ENCODE data around the gene MED9. TPM values are rescaled to one million over a fixed set of nuclear protein-coding genes. Genes with fewer than 3 reads are reported as not detected.

Gene MED9
- total and polyA plus RNA-seq, 8 donors, result 4.6 to 12.2 (median 7.1) TPM

DNA sequence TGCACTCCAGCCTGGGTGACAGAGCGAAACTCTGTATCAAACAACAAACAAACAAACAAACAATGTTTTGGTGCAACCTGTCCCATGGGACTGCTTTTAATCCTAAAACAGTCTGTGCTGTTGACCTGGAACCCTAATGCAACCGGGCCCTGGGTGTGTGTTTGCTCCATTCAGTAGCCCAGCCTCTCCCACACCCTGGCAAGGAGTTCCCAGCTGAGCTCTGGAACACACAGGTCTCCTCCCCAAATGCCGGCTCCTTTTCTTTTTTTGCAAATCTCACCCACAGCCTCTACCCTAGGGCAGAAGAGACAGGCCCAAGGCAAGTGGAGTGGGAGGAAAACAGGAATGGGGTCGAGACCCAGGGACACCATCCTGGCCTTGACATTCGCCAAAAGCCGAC, 49.2 kb downstream of the MED9 start:
- Histone ChIP-seq H3K27me3 (no peaks in the 10 kb centered on the region), H3K4me3 (no peak overlapping the region), H3K36me3 (no peaks in the 10 kb centered on the region), H3K4me1 (peaks cover 6 to 20% (median 19%) of the 10 kb centered on the region in 3 donors), H3K9me3 (no peaks in the 10 kb centered on the region), H3K27ac (no peak overlapping the region)
- TF ChIP-seq, protein P1, sequence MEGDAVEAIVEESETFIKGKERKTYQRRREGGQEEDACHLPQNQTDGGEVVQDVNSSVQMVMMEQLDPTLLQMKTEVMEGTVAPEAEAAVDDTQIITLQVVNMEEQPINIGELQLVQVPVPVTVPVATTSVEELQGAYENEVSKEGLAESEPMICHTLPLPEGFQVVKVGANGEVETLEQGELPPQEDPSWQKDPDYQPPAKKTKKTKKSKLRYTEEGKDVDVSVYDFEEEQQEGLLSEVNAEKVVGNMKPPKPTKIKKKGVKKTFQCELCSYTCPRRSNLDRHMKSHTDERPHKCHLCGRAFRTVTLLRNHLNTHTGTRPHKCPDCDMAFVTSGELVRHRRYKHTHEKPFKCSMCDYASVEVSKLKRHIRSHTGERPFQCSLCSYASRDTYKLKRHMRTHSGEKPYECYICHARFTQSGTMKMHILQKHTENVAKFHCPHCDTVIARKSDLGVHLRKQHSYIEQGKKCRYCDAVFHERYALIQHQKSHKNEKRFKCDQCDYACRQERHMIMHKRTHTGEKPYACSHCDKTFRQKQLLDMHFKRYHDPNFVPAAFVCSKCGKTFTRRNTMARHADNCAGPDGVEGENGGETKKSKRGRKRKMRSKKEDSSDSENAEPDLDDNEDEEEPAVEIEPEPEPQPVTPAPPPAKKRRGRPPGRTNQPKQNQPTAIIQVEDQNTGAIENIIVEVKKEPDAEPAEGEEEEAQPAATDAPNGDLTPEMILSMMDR (IDR thresholded peaks at IDR 0.05), result no peak
- peak in 1 of 6 donors; percentile 3 for DNase-seq
- intact Hi-C loops (cut with DNase I), result no loop called here
- no peak for FAIRE-seq
- WGBS, 2 donors, result 58 to 78% methylated on average over 6 of the region's 6 CpGs
- no peak for ATAC-seq

- peak in 2 of 4 donors; percentile 3 to 23 for ATAC-seq
- WGBS, 2 donors, result 41 to 66% methylated on average over 14 of the region's 14 CpGs
- TF ChIP-seq, protein P1 (IDR thresholded peaks at IDR 0.05), result no peak
- no peak overlapping the region for H3K27ac ChIP-seq
- no peak overlapping the region for H3K4me3 ChIP-seq
- H3K36me3 ChIP-seq, result no peaks in the 10 kb centered on the region
- H3K9me3 ChIP-seq, result no peaks in the 10 kb centered on the region
- FAIRE-seq, result no peak
- peak in 2 of 6 donors; percentile 49 to 67 for DNase-seq
- H3K4me1 ChIP-seq, result peaks cover 6 to 20% (median 19%) of the 10 kb centered on the region in 3 donors
- H3K27me3 ChIP-seq, result no peaks in the 10 kb centered on the region
- intact Hi-C loops (cut with DNase I), result no loop called here
These were observed 49.6 kb downstream of the MED9 start for GRCh38 chr17:17526369-17526768.

- peak in 2 of 6 donors; percentile 9 to 32 for DNase-seq
- intact Hi-C loops (cut with DNase I), result no loop called here
- H3K36me3 ChIP-seq, result no peaks in the 10 kb centered on the region
- no peak overlapping the region for H3K4me3 ChIP-seq
- H3K27ac ChIP-seq, result no peak overlapping the region
- no peak for ATAC-seq
- no peaks in the 10 kb centered on the region for H3K27me3 ChIP-seq
- WGBS, 2 donors, result 95% methylated on average over 11 of the region's 11 CpGs
- TF ChIP-seq, protein P1 (IDR thresholded peaks at IDR 0.05), result no peak
- FAIRE-seq, result no peak
- no peaks in the 10 kb centered on the region for H3K9me3 ChIP-seq
- H3K4me1 ChIP-seq, result peaks cover 6 to 19% (median 19%) of the 10 kb centered on the region in 3 donors
These were observed 50.7 kb downstream of the MED9 start for GRCh38 chr17:17527534-17527933.

DNA sequence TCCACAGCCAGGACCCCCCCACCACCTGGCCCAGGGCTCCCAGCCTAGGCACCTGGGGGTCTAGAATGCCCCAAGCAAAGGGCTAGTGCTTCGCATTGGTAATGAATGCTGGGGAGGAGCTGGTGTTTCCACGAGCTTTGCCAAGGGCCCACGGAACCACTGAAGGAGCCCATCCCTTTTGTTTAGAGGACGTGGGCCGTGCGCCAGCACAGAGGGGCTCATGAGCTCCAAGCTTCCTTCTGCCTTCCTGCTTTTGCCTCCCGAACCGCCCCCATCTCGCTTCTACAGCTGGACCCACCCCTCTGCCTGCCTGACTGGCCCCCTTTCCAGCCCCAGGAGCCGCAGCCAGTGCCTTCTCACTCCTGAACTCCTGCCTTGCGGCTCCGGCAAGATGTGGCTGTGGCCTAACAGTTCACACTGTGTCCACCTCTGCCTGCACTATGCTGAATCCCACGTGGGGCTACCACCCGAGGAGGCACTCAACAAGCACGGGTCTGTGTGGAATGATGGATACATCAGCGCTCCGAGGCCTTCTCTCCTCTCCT, 51.2 kb downstream of the MED9 start:
- Histone ChIP-seq H3K27me3 (no peaks in the 10 kb centered on the region), H3K4me1 (peaks cover 6 to 16% (median 15%) of the 10 kb centered on the region in 3 donors), H3K27ac (no peak overlapping the region), H3K4me3 (no peak overlapping the region), H3K9me3 (no peaks in the 10 kb centered on the region), H3K36me3 (no peaks in the 10 kb centered on the region)
- intact Hi-C loops (cut with DNase I), result no loop called here
- DNase-seq (peak in 2 of 6 donors; percentile 25 to 74), ATAC-seq (no peak), FAIRE-seq (no peak)
- TF ChIP-seq, protein P1 (IDR thresholded peaks at IDR 0.05), result no peak
- WGBS, 2 donors, result 91 to 96% methylated on average over 17 of the region's 17 CpGs
